Measurements from ENCODE around the gene CADPS2.

CADPS2 gene

DNA sequence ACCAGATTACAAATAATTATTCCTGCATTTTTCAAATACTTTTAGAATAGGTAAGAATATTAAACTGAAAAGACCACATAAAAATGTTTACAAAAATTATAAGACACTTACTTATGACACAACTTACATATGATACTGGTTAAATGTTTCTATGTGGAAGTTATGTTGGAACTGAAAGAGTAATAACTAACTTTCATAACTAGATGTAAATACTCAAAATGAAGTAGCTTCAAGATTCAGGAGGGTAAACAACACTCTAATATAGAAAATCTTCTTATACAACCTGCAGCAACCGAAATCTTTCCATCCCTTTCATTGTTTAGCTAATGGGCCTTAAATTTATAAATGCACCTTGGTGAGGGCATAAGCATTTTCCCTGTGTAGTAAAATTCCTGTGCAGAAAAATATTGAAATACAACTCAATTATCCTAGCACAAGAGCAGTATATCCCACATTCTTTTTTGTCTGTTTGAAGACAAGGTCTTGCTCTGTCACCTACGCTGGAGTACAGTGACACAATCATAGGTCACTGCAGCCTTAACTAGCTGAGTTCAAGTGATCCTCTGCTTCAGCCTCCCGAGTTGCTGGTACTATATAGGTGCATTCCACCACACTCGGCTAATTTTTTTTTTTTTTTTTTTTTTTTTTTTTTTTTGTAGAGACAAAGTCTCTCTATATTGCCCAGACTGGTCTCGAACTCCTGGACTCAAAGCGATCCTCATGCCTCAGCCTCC is 168.7 kb downstream of the CADPS2 start:
- Histone ChIP-seq H3F3A (ENCODE audit: low read depth) (no peaks in the 10 kb centered on the region), H3K27me3 (ENCODE audit: insufficient read depth, low read length, poor library complexity, severe bottlenecking) (no peaks in the 10 kb centered on the region), H3K4me3 (ENCODE audit: low read length, poor library complexity, severe bottlenecking) (no peak overlapping the region), H2AFZ (ENCODE audit: low read length) (no peak overlapping the region), H3K4me1 (ENCODE audit: insufficient read depth, low read length, poor library complexity, severe bottlenecking) (no peaks in the 10 kb centered on the region), H3K36me3 (ENCODE audit: insufficient read depth, low read length) (no peaks in the 10 kb centered on the region), H3K9me3 (ENCODE audit: insufficient read depth, low read depth, low read length) (no peaks in the 10 kb centered on the region), H3K9ac (ENCODE audit: low read depth, low read length, poor library complexity, severe bottlenecking) (no peak overlapping the region), H3K9me2 (replicated peaks; ENCODE audit: low read depth, low read length) (no peaks in the 10 kb centered on the region), H3K79me2 (ENCODE audit: insufficient read depth, low read length) (no peaks in the 10 kb centered on the region), H4K20me1 (ENCODE audit: insufficient read depth, low read length, poor library complexity, severe bottlenecking) (no peaks in the 10 kb centered on the region), H3K4me2 (ENCODE audit: low read depth, low read length, poor library complexity, severe bottlenecking) (no peak overlapping the region)
- TF ChIP-seq EZH2phosphoT487 (IDR thresholded peaks at IDR 0.05; ENCODE audit: borderline replicate concordance): no peak
- TF ChIP-seq, protein P1, sequence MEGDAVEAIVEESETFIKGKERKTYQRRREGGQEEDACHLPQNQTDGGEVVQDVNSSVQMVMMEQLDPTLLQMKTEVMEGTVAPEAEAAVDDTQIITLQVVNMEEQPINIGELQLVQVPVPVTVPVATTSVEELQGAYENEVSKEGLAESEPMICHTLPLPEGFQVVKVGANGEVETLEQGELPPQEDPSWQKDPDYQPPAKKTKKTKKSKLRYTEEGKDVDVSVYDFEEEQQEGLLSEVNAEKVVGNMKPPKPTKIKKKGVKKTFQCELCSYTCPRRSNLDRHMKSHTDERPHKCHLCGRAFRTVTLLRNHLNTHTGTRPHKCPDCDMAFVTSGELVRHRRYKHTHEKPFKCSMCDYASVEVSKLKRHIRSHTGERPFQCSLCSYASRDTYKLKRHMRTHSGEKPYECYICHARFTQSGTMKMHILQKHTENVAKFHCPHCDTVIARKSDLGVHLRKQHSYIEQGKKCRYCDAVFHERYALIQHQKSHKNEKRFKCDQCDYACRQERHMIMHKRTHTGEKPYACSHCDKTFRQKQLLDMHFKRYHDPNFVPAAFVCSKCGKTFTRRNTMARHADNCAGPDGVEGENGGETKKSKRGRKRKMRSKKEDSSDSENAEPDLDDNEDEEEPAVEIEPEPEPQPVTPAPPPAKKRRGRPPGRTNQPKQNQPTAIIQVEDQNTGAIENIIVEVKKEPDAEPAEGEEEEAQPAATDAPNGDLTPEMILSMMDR (conservative IDR thresholded peaks at IDR 0.05; ENCODE audit: low read length): no peak

DNA sequence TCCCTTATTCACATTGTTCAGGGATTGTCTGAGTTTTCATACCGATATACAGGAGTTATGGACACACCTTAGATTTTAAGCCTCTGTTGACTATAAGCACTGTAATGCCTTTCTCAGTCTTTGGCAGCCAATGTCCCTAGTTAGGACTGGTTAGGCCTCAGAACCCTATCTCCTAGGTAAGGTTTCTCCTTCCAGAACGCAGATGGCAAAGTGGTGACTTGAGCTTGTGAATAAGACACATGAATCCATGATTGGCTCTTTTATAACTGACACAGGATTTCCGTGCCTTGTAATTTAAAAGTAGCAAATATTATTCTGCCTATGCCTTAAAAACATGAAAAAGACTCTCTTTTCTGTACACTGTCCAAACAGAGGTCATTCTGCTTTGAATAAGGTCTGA is 171.1 kb downstream of the CADPS2 start:
- Histone ChIP-seq H3K9me3 (ENCODE audit: insufficient read depth, low read depth, low read length) (no peaks in the 10 kb centered on the region), H3K4me2 (ENCODE audit: low read depth, low read length, poor library complexity, severe bottlenecking) (no peak overlapping the region), H3K36me3 (ENCODE audit: insufficient read depth, low read length) (no peaks in the 10 kb centered on the region), H3K9me2 (replicated peaks; ENCODE audit: low read depth, low read length) (no peaks in the 10 kb centered on the region), H3K4me3 (ENCODE audit: low read length, poor library complexity, severe bottlenecking) (no peak overlapping the region), H3K9ac (ENCODE audit: low read depth, low read length, poor library complexity, severe bottlenecking) (no peak overlapping the region), H3K4me1 (ENCODE audit: insufficient read depth, low read length, poor library complexity, severe bottlenecking) (no peaks in the 10 kb centered on the region), H3F3A (ENCODE audit: low read depth) (no peaks in the 10 kb centered on the region), H4K20me1 (ENCODE audit: insufficient read depth, low read length, poor library complexity, severe bottlenecking) (no peaks in the 10 kb centered on the region), H3K27me3 (ENCODE audit: insufficient read depth, low read length, poor library complexity, severe bottlenecking) (no peaks in the 10 kb centered on the region), H3K79me2 (ENCODE audit: insufficient read depth, low read length) (no peaks in the 10 kb centered on the region), H2AFZ (ENCODE audit: low read length) (no peak overlapping the region)
- TF ChIP-seq EZH2phosphoT487 (IDR thresholded peaks at IDR 0.05; ENCODE audit: borderline replicate concordance): no peak
- TF ChIP-seq, protein P1 (conservative IDR thresholded peaks at IDR 0.05; ENCODE audit: low read length): no peak

- Histone ChIP-seq H3K79me2 (ENCODE audit: insufficient read depth, low read length) (no peaks in the 10 kb centered on the region), H3K27me3 (ENCODE audit: insufficient read depth, low read length, poor library complexity, severe bottlenecking) (no peaks in the 10 kb centered on the region), H3K36me3 (ENCODE audit: insufficient read depth, low read length) (no peaks in the 10 kb centered on the region), H4K20me1 (ENCODE audit: insufficient read depth, low read length, poor library complexity, severe bottlenecking) (no peaks in the 10 kb centered on the region), H3K4me3 (ENCODE audit: low read length, poor library complexity, severe bottlenecking) (no peak overlapping the region), H2AFZ (ENCODE audit: low read length) (no peak overlapping the region), H3K4me2 (ENCODE audit: low read depth, low read length, poor library complexity, severe bottlenecking) (no peak overlapping the region), H3F3A (ENCODE audit: low read depth) (no peaks in the 10 kb centered on the region), H3K9ac (ENCODE audit: low read depth, low read length, poor library complexity, severe bottlenecking) (no peak overlapping the region), H3K4me1 (ENCODE audit: insufficient read depth, low read length, poor library complexity, severe bottlenecking) (no peaks in the 10 kb centered on the region), H3K9me2 (replicated peaks; ENCODE audit: low read depth, low read length) (no peaks in the 10 kb centered on the region), H3K9me3 (ENCODE audit: insufficient read depth, low read depth, low read length) (no peaks in the 10 kb centered on the region)
- TF ChIP-seq, protein P1 (conservative IDR thresholded peaks at IDR 0.05; ENCODE audit: low read length): no peak
- no peak for TF ChIP-seq EZH2phosphoT487 (IDR thresholded peaks at IDR 0.05; ENCODE audit: borderline replicate concordance)
Observed at GRCh38 chr7:122710916-122711315, 175.3 kb downstream of the CADPS2 start.

Data from Loucy (cell line).